ENCODE results near the gene JARID2.

JARID2 gene

GRCh38 chr6:15368873-15369272, 123.0 kb downstream of the JARID2 start:
- Histone ChIP-seq H3K27ac (ENCODE audit: low read depth, low read length) (no peak overlapping the region), H3K4me1 (ENCODE audit: control insufficient read depth in 1 of 2, insufficient read depth in 2 of 2, low read length in 2 of 2) (peaks cover 14 to 31% of the 10 kb centered on the region in 2 donors), H3K27me3 (ENCODE audit: control insufficient read depth in 1 of 2, insufficient read depth in 2 of 2, low read length in 2 of 2) (no peaks in the 10 kb centered on the region), H3K9me3 (ENCODE audit: control insufficient read depth in 1 of 2, low read length in 2 of 2) (no peaks in the 10 kb centered on the region), H3K9ac (ENCODE audit: low read depth in 1 of 2, low read length in 2 of 2) (no peak overlapping the region), H3K36me3 (ENCODE audit: control insufficient read depth in 1 of 2, insufficient read depth in 2 of 2, low read length in 2 of 2) (no peaks in the 10 kb centered on the region), H3K4me3 (ENCODE audit: low read depth in 1 of 2, low read length in 2 of 2) (no peak overlapping the region)

GRCh38 chr6:15369838-15370237, 124.0 kb downstream of the JARID2 start:
- Histone ChIP-seq H3K9me3 (ENCODE audit: control insufficient read depth in 1 of 2, low read length in 2 of 2) (no peaks in the 10 kb centered on the region), H3K36me3 (ENCODE audit: control insufficient read depth in 1 of 2, insufficient read depth in 2 of 2, low read length in 2 of 2) (peaks cover 2 to 6% of the 10 kb centered on the region in 2 donors), H3K4me3 (ENCODE audit: low read depth in 1 of 2, low read length in 2 of 2) (no peak overlapping the region), H3K4me1 (ENCODE audit: control insufficient read depth in 1 of 2, insufficient read depth in 2 of 2, low read length in 2 of 2) (peaks cover 14 to 25% of the 10 kb centered on the region in 2 donors), H3K27ac (ENCODE audit: low read depth, low read length) (no peak overlapping the region), H3K9ac (ENCODE audit: low read depth in 1 of 2, low read length in 2 of 2) (no peak overlapping the region), H3K27me3 (ENCODE audit: control insufficient read depth in 1 of 2, insufficient read depth in 2 of 2, low read length in 2 of 2) (no peaks in the 10 kb centered on the region)

DNA sequence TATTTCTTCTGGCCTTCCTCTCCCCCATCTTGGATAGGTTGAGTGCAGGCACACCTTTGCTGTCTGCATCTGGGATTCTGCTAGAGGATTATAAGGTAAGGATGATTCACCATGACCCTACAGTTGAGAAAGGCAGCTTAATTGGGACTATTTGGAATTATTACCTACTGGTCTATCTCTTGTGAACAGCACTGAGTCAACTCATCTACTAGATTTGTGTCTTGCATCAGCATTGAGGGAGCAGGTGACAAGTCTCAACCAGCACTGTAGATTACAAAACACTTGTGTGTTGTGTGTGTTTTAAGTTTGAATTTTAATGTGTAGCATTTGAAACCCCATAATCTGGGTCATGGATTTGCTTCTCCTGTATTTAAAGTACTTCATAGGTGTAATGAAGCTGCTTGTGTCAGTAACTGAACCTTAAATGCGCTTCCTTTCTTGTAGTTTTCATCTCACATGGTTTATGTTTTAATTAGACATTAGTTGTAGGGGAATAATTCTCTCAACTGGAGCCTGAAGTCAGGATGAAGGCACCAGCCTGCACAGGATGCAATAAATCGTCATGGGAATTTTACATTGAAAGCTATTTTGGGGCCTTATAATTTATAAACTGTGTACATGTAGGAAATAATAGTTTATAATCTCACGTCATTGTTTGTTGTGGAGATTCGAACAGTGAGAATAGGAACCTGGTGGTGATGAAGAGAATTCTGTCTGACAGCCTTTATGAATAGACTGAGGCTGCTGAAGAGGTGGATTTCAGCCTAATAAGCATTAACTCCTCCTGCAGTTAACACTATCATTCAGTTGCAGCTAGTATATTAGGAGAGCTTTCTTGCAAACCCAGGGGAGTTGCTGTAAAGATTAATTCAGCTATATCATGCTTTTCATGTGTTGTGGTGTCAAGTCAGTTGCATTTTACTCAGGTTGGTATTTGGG, 125.1 kb downstream of the JARID2 start:
- Histone ChIP-seq H3K9ac (ENCODE audit: low read depth in 1 of 2, low read length in 2 of 2) (no peak overlapping the region), H3K9me3 (ENCODE audit: control insufficient read depth in 1 of 2, low read length in 2 of 2) (no peaks in the 10 kb centered on the region), H3K4me1 (ENCODE audit: control insufficient read depth in 1 of 2, insufficient read depth in 2 of 2, low read length in 2 of 2) (peaks cover 2 to 14% of the 10 kb centered on the region in 2 donors), H3K4me3 (ENCODE audit: low read depth in 1 of 2, low read length in 2 of 2) (no peak overlapping the region), H3K36me3 (ENCODE audit: control insufficient read depth in 1 of 2, insufficient read depth in 2 of 2, low read length in 2 of 2) (peaks cover 6 to 13% of the 10 kb centered on the region in 2 donors), H3K27me3 (ENCODE audit: control insufficient read depth in 1 of 2, insufficient read depth in 2 of 2, low read length in 2 of 2) (no peaks in the 10 kb centered on the region), H3K27ac (ENCODE audit: low read depth, low read length) (no peak overlapping the region)

DNA sequence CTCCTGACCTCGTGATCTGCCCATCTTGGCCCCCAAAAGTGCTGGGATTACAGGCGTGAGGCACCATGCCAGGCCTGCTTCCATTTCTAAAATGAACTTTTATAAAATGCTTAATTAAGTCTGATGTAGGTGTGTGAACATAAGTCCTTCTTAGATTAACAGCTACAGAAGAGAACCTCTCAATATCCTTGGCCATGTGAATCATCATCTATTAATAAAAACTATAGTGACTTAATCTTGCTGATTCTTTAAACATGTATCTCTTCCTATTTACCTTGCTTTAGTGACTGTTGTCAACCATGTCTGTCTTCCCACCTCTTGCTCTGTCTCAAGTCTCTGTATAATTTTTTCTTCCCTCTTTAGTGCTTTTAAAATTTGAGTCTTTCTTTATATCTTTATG, 127.1 kb downstream of the JARID2 start:
- H3K27ac ChIP-seq (ENCODE audit: low read depth, low read length) = no peak overlapping the region
- H3K4me1 ChIP-seq (ENCODE audit: control insufficient read depth in 1 of 2, insufficient read depth in 2 of 2, low read length in 2 of 2) = no peaks in the 10 kb centered on the region
- no peak overlapping the region for H3K9ac ChIP-seq (ENCODE audit: low read depth in 1 of 2, low read length in 2 of 2)
- H3K36me3 ChIP-seq (ENCODE audit: control insufficient read depth in 1 of 2, insufficient read depth in 2 of 2, low read length in 2 of 2) = peaks cover 6 to 13% of the 10 kb centered on the region in 2 donors
- no peaks in the 10 kb centered on the region for H3K27me3 ChIP-seq (ENCODE audit: control insufficient read depth in 1 of 2, insufficient read depth in 2 of 2, low read length in 2 of 2)
- no peaks in the 10 kb centered on the region for H3K9me3 ChIP-seq (ENCODE audit: control insufficient read depth in 1 of 2, low read length in 2 of 2)
- H3K4me3 ChIP-seq (ENCODE audit: low read depth in 1 of 2, low read length in 2 of 2) = no peak overlapping the region

DNA sequence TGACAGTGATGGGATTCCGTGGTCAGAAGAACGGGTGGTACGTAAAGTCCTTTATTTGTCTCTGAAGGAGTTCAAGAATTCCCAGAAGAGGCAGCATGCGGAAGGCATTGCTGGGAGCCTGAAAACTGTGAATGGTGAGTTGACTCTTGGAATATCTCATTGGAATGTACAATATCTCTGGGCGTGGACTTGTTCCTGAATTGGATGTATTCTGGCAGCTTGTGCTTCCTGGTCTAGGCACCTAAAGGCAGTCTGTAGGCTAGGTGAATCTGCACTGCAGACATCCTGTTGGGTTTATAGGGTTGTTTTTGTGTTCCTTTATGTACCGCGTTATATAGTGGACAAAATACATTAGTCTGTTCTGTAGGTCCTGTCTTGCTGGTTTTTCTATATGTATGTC, 128.2 kb downstream of the JARID2 start:
- H3K4me3 ChIP-seq (ENCODE audit: low read depth in 1 of 2, low read length in 2 of 2) = no peak overlapping the region
- no peaks in the 10 kb centered on the region for H3K4me1 ChIP-seq (ENCODE audit: control insufficient read depth in 1 of 2, insufficient read depth in 2 of 2, low read length in 2 of 2)
- H3K27ac ChIP-seq (ENCODE audit: low read depth, low read length) = no peak overlapping the region
- no peaks in the 10 kb centered on the region for H3K27me3 ChIP-seq (ENCODE audit: control insufficient read depth in 1 of 2, insufficient read depth in 2 of 2, low read length in 2 of 2)
- no peaks in the 10 kb centered on the region for H3K9me3 ChIP-seq (ENCODE audit: control insufficient read depth in 1 of 2, low read length in 2 of 2)
- peaks cover 6 to 13% of the 10 kb centered on the region in 2 donors for H3K36me3 ChIP-seq (ENCODE audit: control insufficient read depth in 1 of 2, insufficient read depth in 2 of 2, low read length in 2 of 2)
- no peak overlapping the region for H3K9ac ChIP-seq (ENCODE audit: low read depth in 1 of 2, low read length in 2 of 2)

- peaks cover 6 to 13% of the 10 kb centered on the region in 2 donors for H3K36me3 ChIP-seq (ENCODE audit: control insufficient read depth in 1 of 2, insufficient read depth in 2 of 2, low read length in 2 of 2)
- no peak overlapping the region for H3K9ac ChIP-seq (ENCODE audit: low read depth in 1 of 2, low read length in 2 of 2)
- no peak overlapping the region for H3K27ac ChIP-seq (ENCODE audit: low read depth, low read length)
- no peaks in the 10 kb centered on the region for H3K9me3 ChIP-seq (ENCODE audit: control insufficient read depth in 1 of 2, low read length in 2 of 2)
- no peaks in the 10 kb centered on the region for H3K4me1 ChIP-seq (ENCODE audit: control insufficient read depth in 1 of 2, insufficient read depth in 2 of 2, low read length in 2 of 2)
- no peak overlapping the region for H3K4me3 ChIP-seq (ENCODE audit: low read depth in 1 of 2, low read length in 2 of 2)
- H3K27me3 ChIP-seq (ENCODE audit: control insufficient read depth in 1 of 2, insufficient read depth in 2 of 2, low read length in 2 of 2) = no peaks in the 10 kb centered on the region
These were observed 129.1 kb downstream of the JARID2 start for GRCh38 chr6:15375018-15375417.

DNA sequence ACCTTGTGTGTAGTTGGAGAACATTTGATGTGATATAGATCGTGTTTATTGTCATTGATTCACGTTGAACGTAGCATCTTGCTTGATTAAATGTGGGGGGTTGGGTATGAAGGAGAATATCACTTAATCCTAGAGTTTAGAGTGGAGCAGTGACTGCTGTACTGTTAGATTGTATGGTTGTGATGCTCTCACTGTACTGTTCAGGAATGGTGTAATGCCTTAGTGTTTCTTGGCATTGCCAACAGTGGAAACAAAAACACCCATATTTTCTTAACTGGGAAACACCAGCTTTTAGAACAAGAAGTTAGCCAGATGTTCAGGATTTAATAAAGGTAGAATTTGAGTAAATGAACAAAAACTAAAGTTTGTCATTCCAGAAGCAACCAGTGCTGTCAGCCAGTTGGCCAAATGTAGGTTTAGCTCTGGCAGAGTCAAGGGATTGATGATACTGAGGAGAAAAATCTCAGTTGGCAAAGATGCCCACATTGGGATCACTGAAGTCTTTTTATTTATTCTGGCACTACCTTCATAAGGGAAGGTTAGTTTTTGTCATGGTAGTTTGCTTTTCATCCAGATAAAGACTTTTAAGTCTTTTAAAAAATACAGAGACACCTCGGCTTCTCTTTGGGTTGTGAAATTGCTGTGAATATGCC, 129.9 kb downstream of the JARID2 start:
- H3K9ac ChIP-seq (ENCODE audit: low read depth in 1 of 2, low read length in 2 of 2) = no peak overlapping the region
- no peaks in the 10 kb centered on the region for H3K9me3 ChIP-seq (ENCODE audit: control insufficient read depth in 1 of 2, low read length in 2 of 2)
- peaks cover 6 to 13% of the 10 kb centered on the region in 2 donors for H3K36me3 ChIP-seq (ENCODE audit: control insufficient read depth in 1 of 2, insufficient read depth in 2 of 2, low read length in 2 of 2)
- H3K27me3 ChIP-seq (ENCODE audit: control insufficient read depth in 1 of 2, insufficient read depth in 2 of 2, low read length in 2 of 2) = no peaks in the 10 kb centered on the region
- no peak overlapping the region for H3K27ac ChIP-seq (ENCODE audit: low read depth, low read length)
- H3K4me3 ChIP-seq (ENCODE audit: low read depth in 1 of 2, low read length in 2 of 2) = no peak overlapping the region
- H3K4me1 ChIP-seq (ENCODE audit: control insufficient read depth in 1 of 2, insufficient read depth in 2 of 2, low read length in 2 of 2) = no peaks in the 10 kb centered on the region

DNA sequence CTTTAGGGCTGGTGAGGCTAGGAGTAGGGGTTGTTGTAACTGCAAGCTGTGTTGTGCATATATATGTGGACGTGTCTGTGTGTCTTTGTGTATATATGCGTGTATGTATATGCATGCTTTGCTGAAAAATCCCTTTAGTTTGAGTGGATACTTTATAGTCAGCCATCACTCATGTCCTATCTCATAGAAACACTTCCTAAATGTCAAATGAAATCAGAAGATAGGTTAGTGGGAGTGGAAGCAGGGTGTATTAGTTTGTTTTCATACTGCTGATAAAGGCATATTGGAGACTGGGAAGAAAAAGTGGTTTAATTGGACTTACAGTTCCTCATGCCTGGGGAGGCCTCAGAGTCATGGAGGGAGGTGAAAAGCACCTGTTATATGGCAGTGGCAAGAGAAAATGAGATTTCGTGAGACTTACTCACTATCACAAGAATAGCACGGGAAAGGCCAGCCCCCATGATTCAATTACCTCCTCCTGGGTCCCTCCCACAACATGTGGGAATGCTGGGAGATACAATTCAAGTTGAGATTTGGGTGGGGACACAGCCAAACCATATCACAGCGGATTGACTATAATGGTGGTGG, 131.1 kb downstream of the JARID2 start:
- H3K4me3 ChIP-seq (ENCODE audit: low read depth in 1 of 2, low read length in 2 of 2) = no peak overlapping the region
- peaks cover 6 to 13% of the 10 kb centered on the region in 2 donors for H3K36me3 ChIP-seq (ENCODE audit: control insufficient read depth in 1 of 2, insufficient read depth in 2 of 2, low read length in 2 of 2)
- H3K27ac ChIP-seq (ENCODE audit: low read depth, low read length) = no peak overlapping the region
- no peaks in the 10 kb centered on the region for H3K4me1 ChIP-seq (ENCODE audit: control insufficient read depth in 1 of 2, insufficient read depth in 2 of 2, low read length in 2 of 2)
- no peak overlapping the region for H3K9ac ChIP-seq (ENCODE audit: low read depth in 1 of 2, low read length in 2 of 2)
- H3K27me3 ChIP-seq (ENCODE audit: control insufficient read depth in 1 of 2, insufficient read depth in 2 of 2, low read length in 2 of 2) = no peaks in the 10 kb centered on the region
- H3K9me3 ChIP-seq (ENCODE audit: control insufficient read depth in 1 of 2, low read length in 2 of 2) = no peaks in the 10 kb centered on the region

GRCh38 chr6:15378272-15378671, 132.4 kb downstream of the JARID2 start:
- H3K9me3 ChIP-seq (ENCODE audit: control insufficient read depth in 1 of 2, low read length in 2 of 2) = no peaks in the 10 kb centered on the region
- no peak overlapping the region for H3K27ac ChIP-seq (ENCODE audit: low read depth, low read length)
- H3K4me1 ChIP-seq (ENCODE audit: control insufficient read depth in 1 of 2, insufficient read depth in 2 of 2, low read length in 2 of 2) = no peaks in the 10 kb centered on the region
- no peak overlapping the region for H3K9ac ChIP-seq (ENCODE audit: low read depth in 1 of 2, low read length in 2 of 2)
- H3K4me3 ChIP-seq (ENCODE audit: low read depth in 1 of 2, low read length in 2 of 2) = no peak overlapping the region
- no peaks in the 10 kb centered on the region for H3K27me3 ChIP-seq (ENCODE audit: control insufficient read depth in 1 of 2, insufficient read depth in 2 of 2, low read length in 2 of 2)
- peaks cover 6 to 13% of the 10 kb centered on the region in 2 donors for H3K36me3 ChIP-seq (ENCODE audit: control insufficient read depth in 1 of 2, insufficient read depth in 2 of 2, low read length in 2 of 2)

DNA sequence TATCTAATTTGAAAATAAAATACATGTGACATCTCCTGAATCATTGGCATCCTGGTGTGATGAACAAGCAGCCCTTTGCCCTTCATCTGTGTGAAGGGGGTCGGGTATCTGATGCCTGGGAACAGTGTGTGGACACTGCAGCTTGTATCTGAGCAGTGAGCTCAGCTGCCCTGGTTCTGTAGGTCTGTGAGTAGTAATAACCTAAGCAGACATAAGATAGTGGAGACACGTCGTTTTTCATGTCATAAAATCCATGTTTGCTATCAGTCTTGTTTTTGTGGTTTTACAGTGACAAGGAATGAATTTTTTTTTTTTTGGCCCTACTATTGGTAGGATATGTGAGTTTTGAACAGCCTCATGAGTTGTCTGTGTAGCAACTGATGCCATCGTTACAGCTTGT, 133.0 kb downstream of the JARID2 start:
- Histone ChIP-seq H3K27ac (ENCODE audit: low read depth, low read length) (no peak overlapping the region), H3K4me1 (ENCODE audit: control insufficient read depth in 1 of 2, insufficient read depth in 2 of 2, low read length in 2 of 2) (no peaks in the 10 kb centered on the region), H3K4me3 (ENCODE audit: low read depth in 1 of 2, low read length in 2 of 2) (no peak overlapping the region), H3K36me3 (ENCODE audit: control insufficient read depth in 1 of 2, insufficient read depth in 2 of 2, low read length in 2 of 2) (peaks cover 6 to 13% of the 10 kb centered on the region in 2 donors), H3K9ac (ENCODE audit: low read depth in 1 of 2, low read length in 2 of 2) (no peak overlapping the region), H3K9me3 (ENCODE audit: control insufficient read depth in 1 of 2, low read length in 2 of 2) (no peaks in the 10 kb centered on the region), H3K27me3 (ENCODE audit: control insufficient read depth in 1 of 2, insufficient read depth in 2 of 2, low read length in 2 of 2) (no peaks in the 10 kb centered on the region)

All from duodenal mucosa (tissue), 2 donors.